DMS114 treated with DMSO at 0.1 percent for 48 hours (cell line): ENCODE results near the gene UNKL.
"Not testable (repeated sequence)": the region's sequence is repeated elsewhere in the genome, so short reads cannot be mapped to it uniquely, and the experiment has no call there.

Experiments
- DNase-seq: peaks from one replicate; lab custom pipeline; 2025; ENCODE audit not compliant: unreplicated experiment; lab: John Stamatoyannopoulos, UW

UNKL gene

DNA sequence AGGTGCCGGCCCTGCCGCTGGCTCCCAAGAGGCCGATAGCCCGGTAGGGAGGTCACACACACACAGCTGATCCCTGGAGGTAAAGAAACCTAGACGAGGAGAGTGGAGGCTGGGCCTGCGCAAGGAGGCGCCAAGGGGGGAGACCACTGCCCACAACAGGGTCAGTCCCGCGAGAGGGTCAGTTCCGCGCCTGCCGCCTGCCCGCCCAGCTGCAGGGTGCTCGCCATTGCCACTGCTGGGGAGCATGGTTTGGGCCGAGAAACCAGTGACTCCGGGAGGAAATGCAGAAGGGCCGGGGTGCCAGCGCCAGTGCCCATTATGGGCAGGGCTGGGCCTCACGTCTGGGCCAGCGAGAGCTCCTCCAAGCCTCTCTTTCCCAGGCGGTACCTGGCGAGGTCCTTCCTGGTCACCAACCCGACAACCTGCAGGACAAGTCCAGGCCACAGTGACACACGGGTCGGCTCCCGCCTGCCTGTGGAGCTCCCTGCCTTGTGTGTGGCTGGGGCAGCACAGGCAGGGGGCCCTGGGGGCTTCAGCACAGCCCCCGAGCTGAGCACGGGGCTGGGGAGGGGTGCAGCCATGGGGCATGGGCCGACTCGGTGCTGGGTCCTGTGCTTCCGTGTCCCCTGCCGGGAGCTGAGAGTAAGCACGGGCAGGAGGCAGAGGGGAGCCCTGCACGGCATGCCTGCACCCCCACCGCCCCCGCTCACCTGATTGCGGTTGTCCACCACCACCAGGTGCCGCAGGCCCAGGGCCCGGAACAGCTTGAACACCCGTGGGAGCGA, 32.0 kb upstream of the UNKL start:
- no peak for DNase-seq

DNA sequence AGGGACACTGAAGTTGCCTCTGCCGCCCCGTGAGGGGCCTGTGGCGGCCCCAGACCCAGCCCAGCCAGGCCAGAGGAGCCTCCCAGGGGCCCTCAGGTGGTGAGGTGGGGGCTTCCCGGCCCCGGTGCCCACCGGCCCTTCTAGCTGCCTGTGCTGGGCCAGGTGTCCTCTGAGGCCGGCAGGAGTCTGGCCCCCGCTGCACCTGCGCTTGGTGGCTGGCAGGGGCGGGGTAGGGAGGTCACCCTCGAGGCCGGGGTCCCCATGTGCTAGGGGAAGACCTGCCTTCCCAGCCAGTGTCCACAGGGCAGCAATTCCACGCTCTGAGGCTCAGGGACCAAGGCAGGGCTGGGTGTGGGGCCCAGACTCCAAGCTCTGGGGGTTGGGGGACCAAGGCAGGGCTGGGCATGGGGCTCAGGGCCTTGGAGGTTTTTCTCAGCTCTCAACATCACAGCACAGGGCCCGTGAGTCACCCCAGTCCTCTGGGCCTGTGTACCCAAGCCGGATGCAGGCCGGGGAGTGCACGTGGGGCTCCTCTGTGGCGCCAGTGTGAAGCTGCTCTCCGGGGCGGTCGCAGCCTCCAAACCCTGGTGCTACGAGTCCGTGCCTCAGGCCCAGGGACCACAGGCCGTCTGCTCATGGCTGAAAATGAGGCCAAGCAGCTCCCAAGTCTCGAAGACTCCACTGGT, 31.2 kb upstream of the UNKL start:
- no peak for DNase-seq

DNA sequence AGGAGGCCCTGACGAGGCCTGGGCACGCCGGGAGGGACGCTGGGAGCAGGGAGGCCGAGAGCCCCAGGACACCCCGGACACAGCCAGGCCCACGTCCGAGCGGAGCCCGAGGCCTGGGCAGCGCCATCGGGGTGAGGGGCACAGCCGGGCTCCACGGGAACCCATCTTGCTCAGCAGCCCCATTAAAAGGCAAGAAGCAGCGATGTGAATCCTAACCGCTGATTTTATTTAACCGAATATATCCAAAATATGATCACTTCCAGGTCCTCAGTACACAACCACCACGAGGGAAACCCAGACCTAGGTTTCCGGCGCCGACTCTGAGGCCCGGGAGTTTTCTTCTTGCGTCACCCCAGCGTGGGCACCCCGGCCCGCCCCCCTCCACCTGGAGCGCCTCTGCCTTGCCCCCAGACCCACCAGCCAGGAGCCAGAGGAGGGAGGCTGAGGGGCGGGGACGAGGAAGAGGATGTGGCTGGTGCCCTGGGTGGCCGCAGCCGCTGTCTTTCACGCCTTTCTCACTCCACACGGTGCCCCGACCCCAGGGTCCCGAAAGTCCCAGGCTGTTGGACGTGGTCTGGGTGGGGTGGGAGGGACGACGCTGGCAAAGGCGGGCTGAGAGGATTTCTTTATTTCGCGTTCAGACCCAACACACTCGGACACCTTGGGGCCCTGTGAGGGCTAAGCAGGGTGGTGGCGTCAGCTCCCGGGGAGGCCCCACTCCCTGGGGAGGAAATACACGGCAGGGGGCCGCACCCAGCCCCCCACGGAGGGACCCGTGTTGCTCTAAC, 30.4 kb upstream of the UNKL start:
- DNase-seq, result no peak

DNA sequence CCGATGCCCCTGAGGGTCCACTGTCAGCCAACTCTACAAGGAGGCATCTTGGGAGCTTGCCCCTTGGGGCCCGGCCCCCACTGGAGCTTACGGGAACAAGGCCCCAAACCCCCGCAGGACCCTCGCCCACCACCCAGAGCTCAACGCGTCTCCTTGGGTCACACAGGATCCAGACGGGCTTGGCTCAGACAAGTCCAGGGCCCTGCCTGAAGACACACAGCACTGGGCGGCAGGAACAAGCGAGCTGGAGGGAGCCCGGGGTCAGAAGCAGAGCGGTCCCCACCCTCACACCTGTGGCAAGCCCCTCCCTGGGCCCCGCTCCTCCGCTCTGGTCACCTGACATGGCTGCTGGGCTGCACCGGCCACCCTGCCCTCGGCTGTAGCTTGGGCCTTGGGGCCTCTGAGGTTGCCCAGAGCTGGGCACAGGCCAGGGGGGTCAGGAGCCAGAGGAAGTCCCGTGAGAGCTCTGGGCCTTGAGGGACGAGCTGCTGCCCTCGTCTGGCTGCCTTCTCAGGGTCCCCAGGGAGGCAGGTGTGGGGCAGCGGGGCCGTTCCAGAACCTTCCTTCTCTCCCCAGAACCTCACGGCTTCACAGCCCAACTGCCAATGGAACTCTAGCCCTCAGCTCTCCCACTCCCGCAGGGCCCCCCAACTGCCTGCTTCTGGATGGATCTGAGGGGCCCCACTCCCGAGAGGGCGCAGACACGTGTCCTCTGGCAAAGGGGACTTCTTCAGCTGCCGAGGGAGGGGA, 29.7 kb upstream of the UNKL start, which contains the start of gene CCDC154:
TSS of gene CCDC154 (minus strand) at position 577 of the 750 bp plus-strand sequence. CDS start at position 343, 234 bp downstream.
- no peak for DNase-seq

DNA sequence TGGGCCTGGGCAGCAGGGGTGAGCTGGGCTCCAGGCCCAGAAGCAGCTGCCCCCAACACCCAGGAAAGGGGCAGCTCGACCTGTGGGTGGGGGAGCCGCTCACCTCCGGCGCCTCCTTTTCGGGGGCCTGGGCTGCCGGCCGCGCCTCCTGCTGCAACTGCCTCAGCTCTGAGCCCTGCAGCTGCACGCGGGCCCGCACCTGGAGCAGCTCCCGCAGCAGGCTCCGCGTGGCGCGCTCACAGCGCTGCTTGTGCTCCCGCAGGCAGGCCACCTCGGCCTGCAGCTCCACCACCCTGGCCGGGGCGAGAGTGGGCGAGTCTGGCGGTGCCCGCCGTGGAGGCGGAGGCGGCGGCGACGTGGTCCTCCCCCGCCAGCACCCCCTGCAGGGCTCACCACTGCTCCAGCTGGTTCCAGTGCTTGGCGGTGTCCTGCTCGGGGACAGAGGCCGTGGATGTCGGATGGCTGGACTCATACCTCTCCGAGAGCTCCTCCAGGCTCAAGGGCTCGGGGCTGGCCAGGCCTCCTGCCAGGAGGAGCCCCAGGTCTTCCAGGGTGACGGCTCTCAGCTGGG, 29.0 kb upstream of the UNKL start:
- no peak for DNase-seq

DNA sequence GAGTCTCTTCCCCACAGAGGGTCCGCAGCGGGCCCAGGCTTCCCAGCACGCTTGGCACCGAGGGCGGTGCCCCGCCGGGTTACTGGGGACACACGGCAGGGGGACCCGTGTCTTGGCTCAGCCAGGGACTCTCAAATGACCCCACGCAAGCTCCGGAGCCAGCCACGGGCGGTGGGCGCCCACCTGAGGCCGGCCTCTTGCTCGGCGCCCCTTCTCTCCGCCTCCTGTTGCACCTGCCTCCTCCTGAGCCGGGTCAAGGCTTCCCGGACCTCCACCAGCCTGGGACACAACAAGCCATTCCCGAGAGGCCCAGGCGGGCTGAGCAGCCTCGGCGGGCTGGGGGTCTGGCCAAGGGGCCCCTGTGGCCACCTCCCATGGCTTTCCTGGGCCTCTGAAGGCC, 28.2 kb upstream of the UNKL start:
- no peak for DNase-seq

DNA sequence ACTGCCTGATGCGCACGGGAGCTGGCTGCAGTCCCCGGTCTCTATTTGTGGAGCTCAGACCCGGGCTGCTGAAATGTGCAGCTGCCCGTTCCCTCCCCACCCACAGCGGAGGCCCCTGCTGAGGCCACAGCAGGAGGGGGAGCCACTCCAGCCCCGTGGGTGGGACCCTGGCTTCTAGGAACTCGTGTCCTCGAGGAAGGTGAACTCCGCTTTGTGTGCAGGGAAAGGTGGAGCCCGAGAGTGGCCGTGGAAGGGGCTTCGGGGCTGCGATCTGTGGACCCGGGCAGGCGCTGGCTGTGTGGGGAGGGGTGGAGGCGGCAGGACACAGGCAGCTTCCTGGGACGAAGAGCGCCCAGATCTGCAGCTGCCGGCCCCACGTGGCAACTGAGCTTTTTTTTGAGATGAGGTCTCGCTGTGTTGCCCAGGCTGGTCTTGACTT, 26.9 kb upstream of the UNKL start:
- DNase-seq, result no peak

DNA sequence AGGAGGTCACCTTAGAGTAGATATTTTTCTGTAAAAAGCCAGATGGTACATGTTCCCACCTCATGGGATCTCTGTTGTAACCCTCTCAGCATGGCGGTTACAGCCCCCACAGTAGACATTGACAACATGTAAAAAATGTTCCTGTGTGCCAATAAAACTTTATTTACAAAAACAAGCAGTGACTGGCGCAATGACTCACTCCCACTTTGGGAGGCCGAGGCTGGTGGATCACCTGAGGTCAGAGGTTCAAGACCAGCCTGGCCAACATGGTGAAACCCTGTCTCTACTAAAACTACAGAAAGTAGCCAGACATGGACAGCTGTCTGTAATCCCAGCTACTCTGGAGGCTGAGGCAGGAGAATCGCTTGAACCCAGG, 25.2 kb upstream of the UNKL start:
- not testable (repeated sequence) for DNase-seq

DNA sequence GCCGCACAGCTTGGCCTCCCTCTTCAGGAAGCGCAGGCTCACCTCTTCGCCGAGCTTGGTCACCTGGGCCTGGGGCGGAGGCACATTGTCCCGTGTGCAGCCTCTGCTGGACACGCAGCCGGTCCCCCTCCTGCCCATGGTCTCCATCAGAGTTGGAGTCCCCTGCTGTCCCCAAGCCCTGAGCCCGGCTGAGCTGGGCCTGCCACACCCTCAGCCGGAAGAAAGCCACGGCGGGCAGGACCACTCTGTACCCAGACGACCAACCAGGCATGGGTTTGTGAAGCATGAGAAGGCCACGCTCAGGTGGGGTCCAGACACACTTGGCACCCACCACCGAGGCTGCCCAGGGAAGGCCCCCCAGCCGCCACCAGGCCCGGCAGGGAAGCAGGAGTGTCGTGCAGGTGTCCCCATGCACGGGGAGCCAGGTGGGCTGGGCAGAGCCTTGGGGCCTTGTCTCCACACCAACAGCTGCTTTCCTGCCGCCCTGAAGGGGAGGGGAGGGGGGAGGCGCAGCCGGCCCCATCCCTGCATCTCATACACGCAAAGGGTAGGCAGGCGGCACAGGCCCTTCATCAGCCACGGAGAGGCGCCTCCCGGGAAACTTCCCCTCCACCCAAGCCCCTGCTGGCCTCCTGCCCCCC, 24.7 kb upstream of the UNKL start:
- no peak for DNase-seq

DNA sequence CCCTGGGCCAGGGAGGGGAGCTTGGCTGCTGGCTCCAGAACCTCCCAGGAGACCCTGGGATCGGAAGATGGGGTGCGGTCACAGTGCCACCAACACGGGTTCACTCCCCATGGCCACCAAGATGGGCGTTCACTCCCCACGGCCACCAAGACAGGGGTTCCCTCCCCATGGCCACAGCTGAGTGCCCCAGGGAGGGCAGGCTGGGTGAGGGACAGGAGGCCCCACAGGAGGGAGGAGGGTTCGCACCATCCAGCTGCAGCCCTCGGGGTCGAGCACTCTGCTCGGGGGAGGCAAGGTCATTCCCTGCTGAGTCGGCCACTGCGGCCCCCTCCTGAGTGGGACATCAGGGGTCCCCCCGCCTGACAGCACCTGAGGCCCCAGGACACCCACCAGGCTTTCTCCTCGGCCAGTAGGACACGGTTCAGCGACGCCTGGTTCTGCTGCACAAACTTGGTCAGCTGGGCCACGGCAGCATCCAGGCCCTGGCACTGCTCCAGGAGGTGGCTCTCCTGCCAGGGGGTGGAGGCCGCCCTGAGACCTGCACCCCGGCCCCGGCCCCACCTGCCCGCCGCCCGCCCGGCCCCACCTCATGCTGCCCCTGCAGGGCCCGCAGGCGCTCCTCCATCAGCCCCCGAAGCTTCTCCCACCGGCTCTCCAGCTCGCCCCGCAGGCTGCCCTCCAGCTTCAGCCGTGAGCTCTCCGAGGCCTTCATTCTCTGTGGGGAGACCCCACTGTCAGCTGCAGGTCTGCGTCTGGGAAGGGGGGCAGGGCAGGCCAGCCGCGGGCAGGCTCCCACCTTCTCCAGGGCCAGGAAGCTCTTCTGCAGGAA, 23.9 kb upstream of the UNKL start:
- DNase-seq, result no peak

DNA sequence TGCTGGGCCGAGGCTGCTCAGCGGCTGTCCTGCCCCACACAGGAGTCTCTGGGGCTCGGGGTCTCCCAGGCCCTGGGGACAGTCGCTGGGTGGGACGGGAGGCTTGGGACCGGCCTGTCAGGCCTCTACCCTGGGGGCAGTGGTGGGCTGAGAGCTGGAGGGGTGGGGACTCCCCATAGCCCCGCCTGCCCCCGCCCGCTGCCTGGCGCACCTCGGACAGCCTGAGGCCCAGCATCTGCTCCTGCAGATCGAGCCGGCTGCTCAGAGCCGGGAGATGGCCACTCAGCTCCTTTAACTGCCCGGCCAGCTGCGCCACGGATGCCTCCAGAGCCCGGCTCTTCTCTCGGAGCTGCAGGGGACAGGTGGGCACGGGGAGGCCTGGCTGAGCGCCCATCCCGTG, 23.1 kb upstream of the UNKL start:
- no peak for DNase-seq

DNA sequence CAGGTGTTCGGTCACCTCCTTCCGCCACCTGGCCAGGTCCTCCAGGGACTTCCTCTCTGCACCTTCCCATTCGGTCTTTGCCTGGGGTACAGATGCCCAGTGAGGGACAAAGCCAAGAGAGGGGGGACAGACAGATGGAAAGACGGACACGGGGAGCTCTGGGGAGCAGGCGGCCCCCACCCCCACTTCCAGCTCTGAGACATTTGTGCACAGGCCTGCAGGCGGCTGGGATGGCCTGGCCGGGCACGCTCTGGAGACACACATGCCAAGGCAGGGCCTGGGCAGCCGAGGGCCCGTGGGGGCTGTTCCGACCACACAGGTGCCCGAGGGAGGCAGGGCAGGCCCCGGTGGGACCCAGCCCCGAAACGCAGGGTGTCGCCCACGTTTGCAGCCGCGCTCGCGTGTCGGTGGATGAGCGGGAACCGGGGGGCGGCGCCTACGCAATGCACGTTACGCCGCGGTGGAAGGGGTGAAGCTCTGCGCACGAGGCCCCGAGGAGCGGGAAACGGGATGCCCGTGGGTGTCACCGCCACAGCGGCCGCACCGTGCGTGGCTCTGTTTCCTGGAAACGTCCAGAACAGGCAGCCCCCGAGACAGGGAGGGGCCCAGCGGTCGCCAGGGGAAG, 22.3 kb upstream of the UNKL start:
- DNase-seq, result no peak

DNA sequence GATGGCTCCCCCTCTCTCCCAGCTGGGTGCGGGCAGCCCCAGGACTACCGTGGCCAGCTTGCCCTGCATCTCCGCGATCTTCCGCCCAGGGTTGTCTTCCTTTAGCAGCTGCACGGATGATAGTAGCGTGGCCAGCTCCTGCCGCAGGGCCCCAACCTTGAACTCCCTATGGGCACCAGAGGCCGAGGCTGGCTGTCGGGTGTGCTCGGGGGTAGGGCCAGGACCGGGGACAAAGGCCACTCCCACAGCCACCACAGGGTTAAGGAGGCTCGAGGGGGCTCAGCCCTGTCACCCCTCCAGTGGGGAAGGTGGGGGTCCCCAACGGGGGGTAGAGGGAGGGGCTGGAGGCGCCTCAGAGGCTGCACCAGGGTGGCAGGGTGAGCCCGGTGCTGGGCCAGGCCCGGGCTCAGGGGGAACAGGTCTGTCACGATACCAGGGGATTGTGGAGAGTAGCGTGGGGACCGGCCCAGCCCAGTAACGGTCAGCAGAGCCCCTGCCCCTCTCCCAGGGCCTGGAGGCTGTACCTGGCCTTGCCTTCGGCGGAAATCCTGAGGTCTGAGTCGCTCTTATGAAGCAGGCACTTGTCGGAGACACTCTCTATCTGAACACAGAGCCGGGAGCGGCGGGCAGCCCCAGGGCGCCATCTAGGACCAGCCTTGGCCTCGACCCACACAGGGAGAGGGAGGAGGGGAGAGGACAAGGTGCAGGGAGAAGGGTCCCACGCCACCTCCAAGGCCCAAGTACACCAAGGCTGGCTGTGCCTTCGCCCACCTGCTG, 21.6 kb upstream of the UNKL start:
- DNase-seq, result no peak

DNA sequence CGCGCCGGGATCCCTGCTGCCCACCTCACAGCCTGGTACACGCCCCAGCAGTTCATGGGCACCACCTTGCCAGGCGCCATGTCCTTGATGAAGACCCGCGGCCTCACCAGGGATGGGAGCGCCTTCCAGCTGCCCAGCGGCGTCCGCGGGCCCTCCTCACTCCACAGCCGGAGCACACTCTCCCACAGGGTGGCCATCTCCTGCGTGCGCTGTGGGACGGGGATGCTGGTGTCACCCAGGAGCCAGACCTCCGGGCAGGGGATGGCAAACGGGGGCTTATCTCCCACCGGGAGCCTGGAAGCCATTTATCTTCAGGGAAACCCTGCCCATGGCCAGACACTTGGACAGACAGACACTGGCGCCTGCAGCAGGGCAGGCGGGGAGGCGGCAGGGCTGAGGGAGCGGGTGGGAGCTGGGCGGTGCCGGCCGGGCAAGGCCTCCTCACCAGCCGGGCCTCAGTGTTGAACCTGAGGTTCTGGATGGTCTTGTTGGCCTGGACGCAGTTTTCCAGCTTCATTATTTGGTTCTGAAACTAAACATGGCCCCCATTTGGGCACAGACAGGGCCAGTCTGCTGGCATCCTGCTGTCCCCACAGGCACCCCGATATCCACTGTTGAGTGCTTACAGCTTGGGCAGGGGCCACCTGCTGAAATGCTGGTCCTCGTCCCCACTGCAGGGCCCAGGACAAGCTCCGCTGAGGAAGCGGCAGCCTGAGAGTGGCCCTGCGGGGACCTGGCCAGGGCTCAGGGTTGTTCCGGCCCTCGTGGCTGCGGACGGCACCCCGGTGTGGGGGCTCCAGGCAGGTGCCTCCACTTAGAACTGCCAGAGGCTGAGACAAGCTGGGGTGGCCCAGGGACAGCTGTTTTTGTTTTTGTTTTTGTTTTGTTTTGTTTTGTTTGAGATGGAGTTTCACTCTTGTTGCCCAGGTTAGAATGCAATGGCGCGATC, 20.4 kb upstream of the UNKL start:
- no peak for DNase-seq

DNA sequence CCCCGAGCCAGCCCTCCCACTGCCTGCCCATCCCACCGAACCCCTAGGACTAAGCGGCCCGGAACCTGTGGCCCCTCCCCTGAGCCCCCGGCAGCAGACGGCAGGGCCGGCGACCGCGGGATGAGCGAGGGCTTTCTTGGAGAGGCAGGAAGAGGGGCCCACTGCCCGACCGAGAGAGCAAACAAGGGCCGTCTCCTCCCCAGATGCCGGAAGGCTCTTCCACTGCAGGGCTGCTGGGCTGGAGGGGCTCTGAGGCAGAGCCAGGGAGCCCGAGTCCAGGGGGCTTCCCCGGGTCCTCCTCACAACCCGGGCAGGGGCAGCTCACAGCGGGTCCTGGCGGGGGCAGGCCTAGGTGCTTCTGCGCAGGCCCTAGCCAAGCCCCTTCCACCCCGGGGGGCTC, 19.3 kb upstream of the UNKL start:
- no peak for DNase-seq

DNA sequence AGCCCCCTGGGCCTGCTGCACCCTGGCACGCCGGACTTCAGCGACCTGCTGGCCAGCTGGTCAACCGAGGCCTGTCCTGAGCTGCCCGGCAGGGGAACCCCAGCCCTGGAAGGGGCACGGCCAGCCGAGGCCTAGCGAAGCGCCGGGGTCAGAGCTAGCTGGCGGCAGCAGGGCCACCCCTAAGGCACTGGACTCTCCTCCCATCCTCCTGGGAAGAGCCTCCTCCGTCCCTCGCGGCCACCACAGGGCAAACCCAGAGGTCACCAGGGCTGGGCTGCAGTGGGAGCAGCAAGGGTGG, 18.7 kb upstream of the UNKL start:
- no peak for DNase-seq
